Stimulated activated naive CD8-positive, alpha-beta T cell treated with anti-CD3 and anti-CD28 coated beads, Interleukin-15, amount 100 ng/mL, for 72 hours (primary cell): ENCODE measurements around the gene ATRNL1.
"Not testable (repeated sequence)": the region's sequence is repeated elsewhere in the genome, so short reads cannot be mapped to it uniquely, and the experiment has no call there.

Source experiments
- ATAC-seq: fragments of 150-1000 bp; cut with Tn5 transposase; 2 replicates; pipeline ENCODE4 v1.10.0; 2021; ENCODE audit warnings: mild to moderate bottlenecking, moderate library complexity
- DNase-seq, 2 donors: peaks; one replicate each; pipeline ENCODE4 v3.0.0; 2021 to 2022
- H3K27ac Mint-ChIP-seq, 2 donors: one replicate each; pipeline ENCODE4 v1.8.0; 2022; ENCODE audit warnings: mild to moderate bottlenecking in 2 of 2, mixed read lengths in 2 of 2, moderate library complexity in 2 of 2
- H3K27me3 Mint-ChIP-seq: one replicate; pipeline ENCODE4 v1.8.0; 2022; ENCODE audit warnings: mixed read lengths
- H3K4me1 Mint-ChIP-seq: one replicate; pipeline ENCODE4 v1.8.0; 2022; ENCODE audit warnings: mild to moderate bottlenecking, mixed read lengths
- H3K4me3 Mint-ChIP-seq, 2 donors: one replicate each; pipeline ENCODE4 v1.8.0; 2022; ENCODE audit warnings: mild to moderate bottlenecking in 2 of 2, mixed read lengths in 2 of 2, moderate library complexity in 1 of 2
- H3K9me3 Mint-ChIP-seq, 2 donors: one replicate each; pipeline ENCODE4 v1.8.0; 2022; ENCODE audit warnings: mixed read lengths in 2 of 2

ATRNL1 gene

DNA sequence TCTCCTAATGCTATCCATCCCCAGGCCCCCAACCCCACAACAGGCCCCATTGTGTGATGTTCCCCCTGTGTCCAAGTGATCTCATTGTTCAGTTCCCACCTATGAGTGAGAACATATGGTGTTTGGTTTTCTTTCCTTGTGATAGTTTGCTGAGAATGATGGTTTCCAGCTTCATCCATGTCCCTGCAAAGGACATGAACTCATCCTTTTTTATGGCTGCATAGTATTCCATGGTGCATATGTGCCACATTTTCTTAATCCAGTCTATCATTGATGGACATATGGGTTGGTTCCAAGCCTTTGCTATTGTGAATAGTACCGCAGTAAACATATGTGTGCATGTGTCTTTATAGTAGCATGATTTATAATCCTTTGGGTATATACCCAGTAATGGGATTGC is 160.6 kb downstream of the ATRNL1 start:
- not testable (repeated sequence) for DNase-seq, ATAC-seq, H3K27me3 Mint-ChIP-seq, H3K27ac Mint-ChIP-seq, H3K4me1 Mint-ChIP-seq, H3K4me3 Mint-ChIP-seq
- peaks cover 6 to 19% of the 10 kb centered on the region in 2 donors for H3K9me3 Mint-ChIP-seq

- H3K4me3 Mint-ChIP-seq, result no peak overlapping the region
- ATAC-seq, result no peak
These were observed 179.3 kb downstream of the ATRNL1 start for GRCh38 chr10:115272482-115272881.

GRCh38 chr10:115278294-115278693 is 185.1 kb downstream of the ATRNL1 start:
- H3K27me3 Mint-ChIP-seq, result no peaks in the 10 kb centered on the region
- ATAC-seq (no peak), DNase-seq (no peak)
- H3K9me3 Mint-ChIP-seq, result peaks cover 0 to 2% of the 10 kb centered on the region in 2 donors
- no peak overlapping the region for H3K27ac Mint-ChIP-seq
- H3K4me3 Mint-ChIP-seq, result no peak overlapping the region
- H3K4me1 Mint-ChIP-seq, result no peaks in the 10 kb centered on the region

More at GRCh38 chr10:115272482-115272881, 179.3 kb downstream of the ATRNL1 start:
- Mint-ChIP-seq H3K27me3 (no peaks in the 10 kb centered on the region), H3K4me1 (no peaks in the 10 kb centered on the region), H3K27ac (no peak overlapping the region), H3K9me3 (peaks cover 0 to 4% of the 10 kb centered on the region in 2 donors)
- DNase-seq, result no peak

GRCh38 chr10:115295213-115295805 is 202.1 kb downstream of the ATRNL1 start:
- no peaks in the 10 kb centered on the region for H3K27me3 Mint-ChIP-seq
- H3K4me3 Mint-ChIP-seq, result no peak overlapping the region
- no peak overlapping the region for H3K27ac Mint-ChIP-seq
- H3K9me3 Mint-ChIP-seq, result peaks cover 25 to 28% of the 10 kb centered on the region in 2 donors
- H3K4me1 Mint-ChIP-seq, result no peaks in the 10 kb centered on the region
- ATAC-seq (no peak), DNase-seq (no peak)

DNA sequence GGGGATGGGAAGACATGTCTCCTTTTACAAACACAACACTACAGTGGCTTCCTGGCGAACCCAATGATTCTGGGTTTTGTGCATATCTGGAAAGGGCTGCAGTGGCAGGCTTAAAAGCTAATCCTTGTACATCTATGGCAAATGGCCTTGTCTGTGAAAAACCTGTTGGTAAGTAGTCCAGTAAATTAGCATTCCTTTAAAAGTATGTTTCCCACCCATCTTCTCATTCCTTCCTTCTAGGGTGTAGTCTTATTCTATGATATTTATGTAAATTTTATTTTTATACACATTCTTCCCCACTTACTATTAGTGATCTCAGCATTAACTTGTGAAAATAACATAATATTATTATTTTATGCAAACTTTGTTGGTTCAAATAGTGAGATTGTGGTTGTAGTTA is 206.9 kb downstream of the ATRNL1 start:
- ATAC-seq (no peak), DNase-seq (no peak)
- Mint-ChIP-seq H3K4me1 (no peaks in the 10 kb centered on the region), H3K27me3 (no peaks in the 10 kb centered on the region), H3K4me3 (no peak overlapping the region), H3K9me3 (peaks cover 0 to 13% of the 10 kb centered on the region in 2 donors), H3K27ac (no peak overlapping the region)

GRCh38 chr10:115319669-115320068 is 226.5 kb downstream of the ATRNL1 start:
- H3K4me1 Mint-ChIP-seq, ATAC-seq, DNase-seq, H3K27me3 Mint-ChIP-seq, H3K4me3 Mint-ChIP-seq, H3K27ac Mint-ChIP-seq: not testable (repeated sequence)
- peaks cover 12 to 20% of the 10 kb centered on the region in 2 donors for H3K9me3 Mint-ChIP-seq

DNA sequence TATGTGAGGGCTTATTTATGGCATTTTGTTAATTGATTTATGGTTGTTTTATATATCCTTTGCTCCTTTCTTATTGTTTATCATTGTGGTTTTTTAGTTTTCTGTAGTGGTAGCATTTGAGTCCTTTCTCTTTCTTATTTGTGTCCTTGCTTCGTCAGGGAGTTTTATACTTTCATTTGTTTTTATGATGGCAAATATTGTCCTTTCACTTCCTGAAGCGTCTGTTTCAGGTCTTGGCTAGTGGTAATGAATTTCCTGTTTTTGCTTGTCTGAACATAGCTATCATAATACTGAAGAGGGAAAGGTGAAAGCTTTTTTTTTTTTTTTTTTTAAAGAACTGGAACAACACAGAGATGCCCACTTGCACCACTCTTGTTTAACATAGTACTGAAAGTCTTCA is 228.2 kb downstream of the ATRNL1 start:
- Mint-ChIP-seq H3K9me3 (peaks cover 12 to 20% of the 10 kb centered on the region in 2 donors), H3K27me3 (no peaks in the 10 kb centered on the region), H3K4me3 (no peak overlapping the region), H3K27ac (no peak overlapping the region), H3K4me1 (no peaks in the 10 kb centered on the region)
- DNase-seq (no peak), ATAC-seq (no peak)

DNA sequence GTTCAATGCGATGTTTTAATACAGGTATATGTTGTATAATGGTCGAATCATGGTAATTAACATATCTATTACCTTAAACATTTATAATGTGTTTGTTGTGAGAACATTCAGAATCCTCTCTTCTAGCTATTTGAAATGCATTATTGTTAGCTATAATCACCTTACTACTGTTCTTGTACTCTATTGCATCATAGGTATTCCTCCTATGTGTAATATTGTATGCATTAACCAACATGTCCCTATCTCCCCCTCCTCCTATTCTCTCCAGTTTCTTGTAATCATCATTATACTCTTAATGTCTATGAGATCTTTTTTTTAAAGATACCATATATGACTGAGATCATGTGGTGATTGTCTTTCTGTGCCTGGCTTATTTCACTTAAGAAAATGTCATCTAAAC is 235.2 kb downstream of the ATRNL1 start:
- Mint-ChIP-seq H3K4me1 (no peaks in the 10 kb centered on the region), H3K27me3 (no peaks in the 10 kb centered on the region), H3K27ac (no peak overlapping the region), H3K4me3 (no peak overlapping the region), H3K9me3 (peaks cover 7 to 14% of the 10 kb centered on the region in 2 donors)
- DNase-seq, result no peak
- ATAC-seq, result no peak

GRCh38 chr10:115335366-115335765 is 242.2 kb downstream of the ATRNL1 start:
- ATAC-seq (no peak), DNase-seq (no peak)
- no peak overlapping the region for H3K4me3 Mint-ChIP-seq
- H3K27ac Mint-ChIP-seq, result no peak overlapping the region
- H3K9me3 Mint-ChIP-seq, result peaks cover 4 to 10% of the 10 kb centered on the region in 2 donors
- H3K27me3 Mint-ChIP-seq, result no peaks in the 10 kb centered on the region
- H3K4me1 Mint-ChIP-seq, result no peaks in the 10 kb centered on the region

GRCh38 chr10:115355162-115355760 is 262.1 kb downstream of the ATRNL1 start:
- peak in 1 of 2 donors; percentile 16 for DNase-seq
- ATAC-seq, result peak; percentile 67
- no peaks in the 10 kb centered on the region for H3K4me1 Mint-ChIP-seq
- H3K4me3 Mint-ChIP-seq, result no peak overlapping the region
- no peaks in the 10 kb centered on the region for H3K9me3 Mint-ChIP-seq
- no peak overlapping the region for H3K27ac Mint-ChIP-seq
- no peaks in the 10 kb centered on the region for H3K27me3 Mint-ChIP-seq

GRCh38 chr10:115367920-115368319 is 274.8 kb downstream of the ATRNL1 start:
- H3K4me3 Mint-ChIP-seq, ATAC-seq, H3K27ac Mint-ChIP-seq, H3K27me3 Mint-ChIP-seq, H3K4me1 Mint-ChIP-seq, DNase-seq: not testable (repeated sequence)
- peaks cover 12 to 22% of the 10 kb centered on the region in 2 donors for H3K9me3 Mint-ChIP-seq

- no peak for ATAC-seq
- peaks cover 0 to 18% of the 10 kb centered on the region in 2 donors for H3K9me3 Mint-ChIP-seq
- no peaks in the 10 kb centered on the region for H3K27me3 Mint-ChIP-seq
- no peak overlapping the region for H3K27ac Mint-ChIP-seq
- DNase-seq, result no peak
- no peak overlapping the region for H3K4me3 Mint-ChIP-seq
- no peaks in the 10 kb centered on the region for H3K4me1 Mint-ChIP-seq
These were observed 285.9 kb downstream of the ATRNL1 start for GRCh38 chr10:115379064-115379463.

- H3K4me1 Mint-ChIP-seq, result no peaks in the 10 kb centered on the region
- H3K27ac Mint-ChIP-seq, result no peak overlapping the region
- no peak overlapping the region for H3K4me3 Mint-ChIP-seq
- H3K9me3 Mint-ChIP-seq, result no peaks in the 10 kb centered on the region
- H3K27me3 Mint-ChIP-seq, result no peaks in the 10 kb centered on the region
- DNase-seq (no peak), ATAC-seq (no peak)
These were observed 291.5 kb downstream of the ATRNL1 start for GRCh38 chr10:115384665-115385064.

GRCh38 chr10:115390607-115391006 is 297.4 kb downstream of the ATRNL1 start:
- no peaks in the 10 kb centered on the region for H3K27me3 Mint-ChIP-seq
- no peak for DNase-seq
- H3K27ac Mint-ChIP-seq, result no peak overlapping the region
- H3K9me3 Mint-ChIP-seq, result no peaks in the 10 kb centered on the region
- H3K4me1 Mint-ChIP-seq, result no peaks in the 10 kb centered on the region
- no peak overlapping the region for H3K4me3 Mint-ChIP-seq
- no peak for ATAC-seq

DNA sequence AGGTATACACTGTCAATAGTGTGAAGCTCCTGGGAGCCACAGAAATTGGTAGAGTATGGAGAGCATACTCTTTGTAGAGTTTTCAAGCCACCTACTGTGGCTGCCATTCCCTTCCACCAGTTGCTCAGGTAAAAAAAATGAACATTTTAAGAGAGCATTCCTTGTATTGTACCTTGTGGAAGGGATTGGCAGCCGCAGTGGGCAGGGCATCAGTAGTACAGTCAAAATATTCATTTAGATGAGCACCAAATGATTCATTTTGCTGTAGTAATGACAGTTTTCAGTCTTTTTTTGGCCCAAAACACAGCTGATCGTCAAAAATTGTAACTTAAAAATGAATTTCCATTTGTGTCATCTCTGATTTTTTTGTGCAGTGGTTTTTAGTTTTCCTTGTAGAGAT is 304.9 kb downstream of the ATRNL1 start:
- ATAC-seq (no peak), DNase-seq (no peak)
- Mint-ChIP-seq H3K4me3 (no peak overlapping the region), H3K27ac (no peak overlapping the region), H3K4me1 (no peaks in the 10 kb centered on the region), H3K27me3 (no peaks in the 10 kb centered on the region), H3K9me3 (peaks cover 7 to 8% of the 10 kb centered on the region in 2 donors)

- DNase-seq, result no peak
- H3K4me1 Mint-ChIP-seq, result no peaks in the 10 kb centered on the region
- ATAC-seq, result no peak
These were observed 309.5 kb downstream of the ATRNL1 start for GRCh38 chr10:115402699-115403098.

DNA sequence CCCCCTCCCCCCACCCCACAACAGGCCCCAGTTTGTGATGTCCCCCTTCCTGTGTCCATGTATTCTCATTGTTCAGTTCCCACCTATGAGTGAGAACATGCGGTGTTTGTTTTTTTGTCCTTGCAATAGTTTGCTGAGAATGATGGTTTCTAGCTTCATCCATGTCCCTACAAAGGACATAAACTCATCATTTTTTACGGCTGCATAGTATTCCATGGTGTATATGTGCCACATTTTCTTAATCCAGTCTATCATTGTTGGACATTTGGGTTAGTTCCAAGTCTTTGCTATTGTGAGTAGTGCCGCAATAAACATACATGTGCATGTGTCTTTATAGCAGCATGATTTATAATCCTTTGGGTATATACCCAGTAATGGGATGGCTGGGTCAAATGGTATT is 312.7 kb downstream of the ATRNL1 start:
- not testable (repeated sequence) for DNase-seq, H3K4me1 Mint-ChIP-seq, ATAC-seq, H3K4me3 Mint-ChIP-seq, H3K27me3 Mint-ChIP-seq, H3K27ac Mint-ChIP-seq
- peaks cover 8 to 12% of the 10 kb centered on the region in 2 donors for H3K9me3 Mint-ChIP-seq

More at GRCh38 chr10:115402699-115403098, 309.5 kb downstream of the ATRNL1 start:
- Mint-ChIP-seq H3K27ac (no peak overlapping the region), H3K9me3 (peaks cover 7 to 14% of the 10 kb centered on the region in 2 donors), H3K27me3 (no peaks in the 10 kb centered on the region), H3K4me3 (no peak overlapping the region)
